ENCODE measurements around the gene RPN2.

Gene RPN2

GRCh38 chr20:37160683-37161082 lies 18.4 kb upstream of the RPN2 start:
- TF ChIP-seq CTCF (conservative IDR thresholded peaks at IDR 0.05; ENCODE audit: control insufficient read depth, insufficient read depth, low read depth, low read length), result no peak
- DNase-seq (ENCODE audit: low read depth), result no peak
- H3K4me3 ChIP-seq (ENCODE audit: control insufficient read depth, low read depth, low read length), result no peak overlapping the region

GRCh38 chr20:37161830-37162549 lies 17.1 kb upstream of the RPN2 start:
- DNase-seq (ENCODE audit: low read depth), result no peak
- no peak for TF ChIP-seq CTCF (conservative IDR thresholded peaks at IDR 0.05; ENCODE audit: control insufficient read depth, insufficient read depth, low read depth, low read length)
- H3K4me3 ChIP-seq (ENCODE audit: control insufficient read depth, low read depth, low read length), result no peak overlapping the region

GRCh38 chr20:37162646-37163045 lies 16.5 kb upstream of the RPN2 start:
- TF ChIP-seq CTCF (conservative IDR thresholded peaks at IDR 0.05; ENCODE audit: control insufficient read depth, insufficient read depth, low read depth, low read length), result no peak
- no peak for DNase-seq (ENCODE audit: low read depth)
- no peak overlapping the region for H3K4me3 ChIP-seq (ENCODE audit: control insufficient read depth, low read depth, low read length)

GRCh38 chr20:37163832-37164554 lies 15.1 kb upstream of the RPN2 start:
- no peak for DNase-seq (ENCODE audit: low read depth)
- no peak for TF ChIP-seq CTCF (conservative IDR thresholded peaks at IDR 0.05; ENCODE audit: control insufficient read depth, insufficient read depth, low read depth, low read length)
- H3K4me3 ChIP-seq (ENCODE audit: control insufficient read depth, low read depth, low read length), result no peak overlapping the region

GRCh38 chr20:37165031-37165430 lies 14.1 kb upstream of the RPN2 start:
- no peak overlapping the region for H3K4me3 ChIP-seq (ENCODE audit: control insufficient read depth, low read depth, low read length)
- DNase-seq (ENCODE audit: low read depth), result no peak
- TF ChIP-seq CTCF (conservative IDR thresholded peaks at IDR 0.05; ENCODE audit: control insufficient read depth, insufficient read depth, low read depth, low read length), result no peak

- TF ChIP-seq CTCF (conservative IDR thresholded peaks at IDR 0.05; ENCODE audit: control insufficient read depth, insufficient read depth, low read depth, low read length), result no peak
- DNase-seq (ENCODE audit: low read depth), result no peak
- no peak overlapping the region for H3K4me3 ChIP-seq (ENCODE audit: control insufficient read depth, low read depth, low read length)
Measured at GRCh38 chr20:37166867-37167266, 12.3 kb upstream of the RPN2 start.
